ENCODE measurements around the gene ADCY9.

The ADCY9 gene

DNA sequence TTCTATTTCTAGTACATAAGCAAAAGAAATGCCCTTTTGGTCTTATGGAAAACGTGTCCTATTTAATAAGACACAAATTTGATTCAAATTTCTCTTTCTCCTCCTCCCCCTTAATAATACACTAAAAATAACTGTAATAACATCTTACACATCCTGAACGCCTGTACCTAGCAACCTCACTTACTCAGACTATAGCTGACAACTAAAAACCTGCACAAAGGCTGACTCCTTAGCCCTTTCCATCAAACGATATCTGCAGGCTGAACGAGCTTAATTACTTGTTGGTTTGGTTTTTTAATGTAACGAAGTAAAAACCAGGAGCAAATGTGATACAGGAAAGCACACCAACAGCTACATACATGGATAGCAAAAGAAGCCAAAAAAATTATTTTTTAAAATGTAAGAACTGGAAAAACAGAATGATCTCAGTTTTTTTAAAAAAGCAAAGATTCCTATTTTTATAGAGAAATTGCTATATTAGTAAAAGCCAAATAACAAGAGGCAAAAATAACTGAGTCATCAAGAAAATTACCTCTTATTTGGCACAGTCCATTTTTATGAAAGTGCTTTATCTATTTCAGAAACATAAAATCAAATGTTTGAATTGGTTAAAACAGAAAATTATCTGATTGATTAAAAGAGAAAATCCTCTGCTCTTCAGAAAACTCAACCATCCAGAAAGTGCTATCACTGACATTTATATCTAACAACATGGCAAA is 23.5 kb downstream of the ADCY9 start:
- peaks cover 4% of the 10 kb centered on the region for H3K4me1 Mint-ChIP-seq (ENCODE audit: low read depth)
- H3K27ac Mint-ChIP-seq, result no peak overlapping the region
- H3K4me3 Mint-ChIP-seq, result no peak overlapping the region
- no peaks in the 10 kb centered on the region for H3K9me3 Mint-ChIP-seq
- no peaks in the 10 kb centered on the region for H3K36me3 Mint-ChIP-seq (ENCODE audit: low read depth)
- no peaks in the 10 kb centered on the region for H3K27me3 Mint-ChIP-seq (ENCODE audit: low read depth)

DNA sequence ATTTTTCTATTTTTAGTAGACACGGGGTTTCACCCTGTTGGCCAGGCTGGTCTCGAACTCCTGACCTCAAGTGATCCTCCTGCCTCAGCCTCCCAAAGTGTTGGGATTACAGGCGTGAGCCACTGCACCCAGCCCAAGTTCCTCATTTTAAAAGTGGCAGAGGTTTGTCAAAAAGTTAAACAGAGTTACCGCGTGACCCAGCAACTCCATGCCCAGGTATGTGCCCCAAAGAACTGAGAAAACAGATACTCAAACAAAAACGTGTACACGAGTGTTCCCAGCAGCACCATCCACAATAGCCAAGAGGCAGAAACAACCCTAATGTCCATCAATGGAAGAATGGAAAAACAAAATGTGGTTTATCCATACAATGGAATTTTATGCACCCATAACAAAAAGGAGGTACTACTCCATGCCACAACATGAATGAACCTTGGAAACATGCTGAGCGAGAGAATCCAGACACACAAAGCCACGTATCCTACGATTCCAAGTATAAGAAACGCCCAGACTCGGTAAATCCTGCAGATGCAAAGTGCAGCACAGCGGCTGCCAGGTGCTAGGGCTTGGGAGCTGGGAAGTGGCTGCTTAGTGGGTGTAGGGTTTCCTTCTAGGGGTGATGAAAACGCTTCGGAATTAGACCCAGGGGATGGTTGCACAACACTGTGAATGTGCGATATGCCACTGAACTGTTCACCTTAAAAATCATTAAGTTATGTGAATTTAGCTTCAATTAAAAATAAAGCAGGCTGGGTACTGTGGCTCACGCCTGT is 24.8 kb downstream of the ADCY9 start:
- Mint-ChIP-seq H3K36me3 (ENCODE audit: low read depth) (peaks cover 1% of the 10 kb centered on the region), H3K4me3 (no peak overlapping the region), H3K4me1 (ENCODE audit: low read depth) (peaks cover 6% of the 10 kb centered on the region), H3K9me3 (no peaks in the 10 kb centered on the region), H3K27me3 (ENCODE audit: low read depth) (no peaks in the 10 kb centered on the region), H3K27ac (no peak overlapping the region)

GRCh38 chr16:4090351-4090851 is 25.8 kb downstream of the ADCY9 start:
- no peaks in the 10 kb centered on the region for H3K9me3 Mint-ChIP-seq
- H3K36me3 Mint-ChIP-seq (ENCODE audit: low read depth), result peaks cover 1% of the 10 kb centered on the region
- H3K27ac Mint-ChIP-seq, result no peak overlapping the region
- no peak overlapping the region for H3K4me3 Mint-ChIP-seq
- peaks cover 6% of the 10 kb centered on the region for H3K4me1 Mint-ChIP-seq (ENCODE audit: low read depth)
- H3K27me3 Mint-ChIP-seq (ENCODE audit: low read depth), result no peaks in the 10 kb centered on the region

DNA sequence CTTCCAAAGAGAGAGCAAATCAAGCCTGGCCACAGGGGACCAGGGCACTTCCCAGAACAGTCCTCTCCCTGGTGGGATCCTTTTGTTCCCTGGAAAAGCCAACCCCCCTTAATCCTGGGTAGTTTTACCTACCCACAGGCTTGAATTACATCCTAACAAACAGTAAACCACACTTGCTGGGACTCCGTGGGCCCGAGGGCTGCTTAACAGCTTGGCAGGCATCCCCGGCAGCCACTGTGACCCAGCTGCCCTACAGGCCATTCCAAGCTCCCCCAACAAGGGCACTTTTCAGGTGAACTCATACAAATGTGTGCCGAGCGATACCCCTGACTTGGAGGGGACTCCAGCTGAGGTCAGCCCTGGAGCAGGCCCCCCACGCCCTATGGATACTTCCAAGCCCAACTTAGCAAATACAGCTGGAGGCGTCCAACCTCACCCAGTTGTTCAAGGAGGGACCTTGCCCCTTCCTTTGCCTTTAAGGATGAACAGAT is 26.4 kb downstream of the ADCY9 start:
- Mint-ChIP-seq H3K27me3 (ENCODE audit: low read depth) (no peaks in the 10 kb centered on the region), H3K9me3 (no peaks in the 10 kb centered on the region), H3K36me3 (ENCODE audit: low read depth) (peaks cover 1% of the 10 kb centered on the region), H3K27ac (no peak overlapping the region), H3K4me3 (no peak overlapping the region), H3K4me1 (ENCODE audit: low read depth) (peaks cover 7% of the 10 kb centered on the region)

DNA sequence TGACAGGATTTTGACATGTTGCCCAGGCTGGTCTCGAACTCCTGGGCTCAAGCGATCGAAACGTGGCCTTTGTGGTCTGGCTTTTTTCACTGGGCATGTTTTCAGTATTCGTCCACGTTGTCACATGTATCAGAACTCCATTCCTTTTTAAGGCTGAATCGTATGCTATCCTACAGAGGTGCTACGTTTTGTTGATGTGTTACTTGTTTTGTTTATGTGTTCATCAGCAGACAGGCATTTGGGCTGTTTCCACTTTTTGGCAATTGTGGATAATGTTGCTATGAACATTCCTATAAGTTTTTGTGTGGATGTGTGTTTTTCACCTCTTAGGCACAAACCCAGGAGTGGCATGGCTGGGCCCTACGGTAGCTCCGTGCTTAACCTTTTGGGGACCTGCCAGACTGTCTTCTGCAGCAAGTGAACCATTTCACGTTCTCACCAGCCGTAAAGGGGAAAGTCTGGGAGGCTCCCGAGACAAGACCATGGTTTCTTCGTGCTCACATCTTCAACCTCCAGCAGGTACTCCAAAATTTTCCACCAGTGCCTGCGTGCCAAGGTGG is 26.9 kb downstream of the ADCY9 start:
- peaks cover 10% of the 10 kb centered on the region for H3K4me1 Mint-ChIP-seq (ENCODE audit: low read depth)
- no peaks in the 10 kb centered on the region for H3K9me3 Mint-ChIP-seq
- H3K27ac Mint-ChIP-seq, result no peak overlapping the region
- H3K4me3 Mint-ChIP-seq, result no peak overlapping the region
- peaks cover 1% of the 10 kb centered on the region for H3K36me3 Mint-ChIP-seq (ENCODE audit: low read depth)
- no peaks in the 10 kb centered on the region for H3K27me3 Mint-ChIP-seq (ENCODE audit: low read depth)

- Mint-ChIP-seq H3K4me1 (ENCODE audit: low read depth) (peaks cover 16% of the 10 kb centered on the region), H3K36me3 (ENCODE audit: low read depth) (peaks cover 5% of the 10 kb centered on the region), H3K27ac (no peak overlapping the region), H3K4me3 (no peak overlapping the region), H3K9me3 (peaks cover 5% of the 10 kb centered on the region), H3K27me3 (ENCODE audit: low read depth) (no peaks in the 10 kb centered on the region)
These were observed 28.2 kb downstream of the ADCY9 start for GRCh38 chr16:4087990-4088577.

DNA sequence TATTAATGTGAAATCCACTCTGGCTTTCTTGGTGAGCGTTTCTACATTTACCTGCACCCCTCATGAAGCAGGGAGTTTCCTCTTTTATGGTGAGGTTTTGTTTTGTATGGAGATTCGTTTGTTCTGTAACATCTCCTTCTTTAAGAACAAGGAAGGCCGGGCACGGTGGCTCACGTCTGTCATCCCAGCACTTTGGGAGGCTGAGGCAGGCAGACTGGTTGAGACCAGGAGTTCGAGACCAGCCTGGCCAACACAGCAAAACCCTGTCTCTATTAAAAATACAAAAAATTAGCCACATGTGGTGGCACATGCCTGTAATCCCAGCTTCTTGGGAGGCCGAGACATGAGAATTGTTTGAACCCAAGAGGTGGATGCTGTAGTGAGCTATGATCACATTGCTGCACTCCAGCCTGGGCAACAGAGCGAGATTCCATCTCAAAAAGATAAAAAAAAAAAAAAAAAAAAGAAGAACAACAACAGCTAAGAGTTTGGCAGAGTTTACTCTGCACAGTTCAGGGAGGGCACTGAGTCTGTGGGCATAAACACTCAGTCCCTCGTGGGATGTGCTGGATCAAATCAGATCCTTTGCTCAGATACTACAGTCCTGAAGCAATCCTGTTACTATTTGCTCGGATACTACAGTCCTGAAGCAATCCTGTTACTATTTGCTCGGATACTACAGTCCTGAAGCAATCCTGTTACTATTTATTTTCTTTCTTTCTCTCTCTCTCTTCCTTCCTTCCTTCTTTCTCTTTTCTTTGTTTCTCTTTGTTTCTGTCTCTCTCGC is 28.9 kb downstream of the ADCY9 start:
- Mint-ChIP-seq H3K9me3 (peaks cover 5% of the 10 kb centered on the region), H3K4me3 (no peak overlapping the region), H3K27ac (no peak overlapping the region), H3K36me3 (ENCODE audit: low read depth) (peaks cover 5% of the 10 kb centered on the region), H3K27me3 (ENCODE audit: low read depth) (no peaks in the 10 kb centered on the region), H3K4me1 (ENCODE audit: low read depth) (peaks cover 24% of the 10 kb centered on the region)

- Mint-ChIP-seq H3K4me1 (ENCODE audit: low read depth) (peaks cover 34% of the 10 kb centered on the region), H3K36me3 (ENCODE audit: low read depth) (peaks cover 5% of the 10 kb centered on the region), H3K27ac (no peak overlapping the region), H3K9me3 (peaks cover 5% of the 10 kb centered on the region), H3K27me3 (ENCODE audit: low read depth) (no peaks in the 10 kb centered on the region), H3K4me3 (no peak overlapping the region)
These were observed 30.1 kb downstream of the ADCY9 start for GRCh38 chr16:4086153-4086552.

GRCh38 chr16:4085405-4085970 is 30.8 kb downstream of the ADCY9 start:
- H3K4me3 Mint-ChIP-seq, result no peak overlapping the region
- H3K9me3 Mint-ChIP-seq, result peaks cover 5% of the 10 kb centered on the region
- H3K27ac Mint-ChIP-seq, result no peak overlapping the region
- H3K36me3 Mint-ChIP-seq (ENCODE audit: low read depth), result peaks cover 5% of the 10 kb centered on the region
- H3K4me1 Mint-ChIP-seq (ENCODE audit: low read depth), result peaks cover 37% of the 10 kb centered on the region
- no peaks in the 10 kb centered on the region for H3K27me3 Mint-ChIP-seq (ENCODE audit: low read depth)

DNA sequence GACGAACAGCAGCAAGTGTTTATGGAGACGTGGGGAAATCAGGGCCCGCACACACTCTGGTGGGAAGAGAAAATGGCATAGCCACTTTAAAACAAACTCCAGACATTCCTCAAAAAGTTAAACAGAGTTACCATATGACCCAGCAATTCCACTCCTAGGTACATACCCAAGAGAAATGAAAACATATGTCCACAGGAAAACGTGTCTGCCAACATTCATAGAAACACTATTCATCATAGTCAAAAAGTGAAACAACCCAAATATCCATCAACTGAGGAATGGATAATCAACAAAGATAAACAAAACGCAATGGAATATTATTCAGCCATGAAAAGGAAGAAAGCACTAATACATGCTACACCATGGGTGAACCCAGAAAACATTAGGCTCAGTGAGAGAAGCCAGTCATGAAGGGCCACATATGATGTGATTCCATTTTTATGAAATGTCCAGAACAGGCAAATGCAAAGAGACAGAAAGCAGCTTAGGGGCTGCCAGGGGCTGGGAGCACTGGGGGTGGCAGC is 32.8 kb downstream of the ADCY9 start:
- no peak overlapping the region for H3K27ac Mint-ChIP-seq
- no peaks in the 10 kb centered on the region for H3K27me3 Mint-ChIP-seq (ENCODE audit: low read depth)
- no peak overlapping the region for H3K4me3 Mint-ChIP-seq
- H3K36me3 Mint-ChIP-seq (ENCODE audit: low read depth), result peaks cover 5% of the 10 kb centered on the region
- H3K4me1 Mint-ChIP-seq (ENCODE audit: low read depth), result peaks cover 38% of the 10 kb centered on the region
- H3K9me3 Mint-ChIP-seq, result peaks cover 8% of the 10 kb centered on the region

- Mint-ChIP-seq H3K27me3 (ENCODE audit: low read depth) (no peaks in the 10 kb centered on the region), H3K4me3 (peak overlapping the region; percentile 63), H3K27ac (peak overlapping the region; percentile 70), H3K9me3 (peaks cover 8% of the 10 kb centered on the region), H3K4me1 (ENCODE audit: low read depth) (peaks cover 41% of the 10 kb centered on the region), H3K36me3 (ENCODE audit: low read depth) (peaks cover 5% of the 10 kb centered on the region)
These were observed 33.7 kb downstream of the ADCY9 start for GRCh38 chr16:4082474-4083044.

GRCh38 chr16:4081521-4082021 is 34.7 kb downstream of the ADCY9 start:
- Mint-ChIP-seq H3K36me3 (ENCODE audit: low read depth) (peaks cover 8% of the 10 kb centered on the region), H3K27ac (no peak overlapping the region), H3K4me3 (peak overlapping the region; percentile 55), H3K4me1 (ENCODE audit: low read depth) (peaks cover 44% of the 10 kb centered on the region), H3K27me3 (ENCODE audit: low read depth) (no peaks in the 10 kb centered on the region), H3K9me3 (peaks cover 8% of the 10 kb centered on the region)

DNA sequence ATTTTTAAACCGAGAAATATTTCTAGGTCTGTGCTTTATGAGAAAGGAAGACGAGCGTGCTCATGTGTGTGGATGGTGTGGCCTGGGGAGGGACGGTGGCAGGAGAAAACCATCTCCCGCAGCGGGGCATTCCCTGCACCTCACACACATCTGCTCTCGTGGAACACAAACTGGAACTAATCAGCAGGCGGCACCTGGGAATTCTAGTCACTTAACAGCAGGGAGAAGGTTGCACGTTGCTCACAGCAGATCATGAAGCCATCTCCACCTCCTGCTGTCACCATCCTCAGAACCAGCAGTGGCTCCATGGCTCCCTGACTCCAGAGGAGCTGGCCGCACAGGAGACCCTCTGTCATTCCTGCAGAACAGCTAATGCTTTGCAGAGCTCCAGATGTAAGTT is 35.2 kb downstream of the ADCY9 start:
- no peaks in the 10 kb centered on the region for H3K27me3 Mint-ChIP-seq (ENCODE audit: low read depth)
- H3K27ac Mint-ChIP-seq, result no peak overlapping the region
- H3K36me3 Mint-ChIP-seq (ENCODE audit: low read depth), result peaks cover 8% of the 10 kb centered on the region
- peaks cover 8% of the 10 kb centered on the region for H3K9me3 Mint-ChIP-seq
- peak overlapping the region; percentile 55 for H3K4me3 Mint-ChIP-seq
- peaks cover 44% of the 10 kb centered on the region for H3K4me1 Mint-ChIP-seq (ENCODE audit: low read depth)
